Parathyroid adenoma (tissue), 2 donors: ENCODE data around the gene CASTOR2.
"Not testable (repeated sequence)": the region's sequence is repeated elsewhere in the genome, so short reads cannot be mapped to it uniquely, and the experiment has no call there.

Experiments
- H2AFZ ChIP-seq: fragments of 300-600 bp; sonication (generic); one replicate; pipeline ENCODE4 v1.7.0; 2017; ENCODE audit warnings: antibody characterized with exemption, mild to moderate bottlenecking
- H3K27ac ChIP-seq: fragments of 300-600 bp; sonication (generic); one replicate; pipeline ENCODE4 v1.7.0; 2017
- H3K27me3 ChIP-seq: fragments of 300-600 bp; sonication (generic); one replicate; pipeline ENCODE4 v1.7.0; 2017; ENCODE audit warnings: low read length; ENCODE audit not compliant: control insufficient read depth, insufficient read depth
- H3K36me3 ChIP-seq: fragments of 300-600 bp; sonication (generic); one replicate; pipeline ENCODE4 v1.7.0; 2017; ENCODE audit warnings: low read length; ENCODE audit not compliant: control insufficient read depth, insufficient read depth
- H3K4me1 ChIP-seq: fragments of 300-600 bp; sonication (generic); one replicate; pipeline ENCODE4 v1.7.0; 2017; ENCODE audit warnings: control low read depth
- H3K4me2 ChIP-seq: fragments of 300-600 bp; sonication (generic); one replicate; pipeline ENCODE4 v1.7.0; 2017; ENCODE audit warnings: low read length
- H3K4me3 ChIP-seq: fragments of 300-600 bp; sonication (generic); one replicate; pipeline ENCODE4 v1.7.0; 2017; ENCODE audit warnings: low read depth, low read length
- H3K79me2 ChIP-seq: fragments of 300-600 bp; sonication (generic); one replicate; pipeline ENCODE4 v1.7.0; 2017; ENCODE audit warnings: control low read depth
- H3K9ac ChIP-seq: fragments of 300-600 bp; sonication (generic); one replicate; pipeline ENCODE4 v1.7.0; 2017; ENCODE audit warnings: mild to moderate bottlenecking
- H3K9me3 ChIP-seq: fragments of 300-600 bp; sonication (generic); one replicate; pipeline ENCODE4 v1.7.0; 2017; ENCODE audit warnings: low read length; ENCODE audit not compliant: control insufficient read depth
- donor health status: primary hyperparathyroidism.

The CASTOR2 gene

DNA sequence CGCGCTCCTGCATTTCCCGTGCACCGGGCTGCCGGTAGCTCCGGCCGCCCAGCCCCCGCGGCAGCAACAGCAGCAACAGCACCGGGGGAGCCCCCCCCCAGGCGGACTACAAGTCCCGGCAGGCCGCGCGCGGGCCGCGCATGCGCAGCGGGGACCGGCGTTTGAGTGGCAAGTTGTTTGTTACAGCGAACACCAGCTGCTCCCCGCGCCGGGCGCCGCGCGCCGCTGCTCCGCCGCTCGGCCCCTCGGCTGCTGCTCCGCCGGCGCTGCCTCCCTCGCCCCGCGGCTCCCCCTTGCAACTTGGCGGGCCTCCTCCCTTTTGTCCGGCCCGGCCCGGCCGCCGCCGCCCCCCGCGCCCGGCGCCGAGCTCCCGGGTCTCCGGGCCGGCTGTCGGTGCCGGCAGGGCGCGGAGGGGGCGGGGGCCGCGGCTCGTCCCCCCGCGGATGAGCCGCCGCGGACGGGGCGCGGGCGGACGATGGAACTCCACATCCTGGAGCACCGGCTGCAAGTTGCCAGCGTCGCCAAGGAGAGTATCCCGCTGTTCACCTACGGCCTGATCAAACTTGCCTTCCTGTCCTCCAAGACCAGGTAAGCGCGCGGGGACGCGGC, at the start of gene CASTOR2:
Gene CASTOR2 (plus strand): TSS at position 195 of the 609 bp plus-strand sequence. CDS start 281 bp downstream, at position 476.
- H3K9ac ChIP-seq, H3K4me1 ChIP-seq, H3K27me3 ChIP-seq, H3K79me2 ChIP-seq, H3K4me3 ChIP-seq, H3K9me3 ChIP-seq, H3K4me2 ChIP-seq, H3K27ac ChIP-seq, H3K36me3 ChIP-seq: not testable (repeated sequence)
- H2AFZ ChIP-seq, result peak within 1 kb of the TSS; percentile 53

DNA sequence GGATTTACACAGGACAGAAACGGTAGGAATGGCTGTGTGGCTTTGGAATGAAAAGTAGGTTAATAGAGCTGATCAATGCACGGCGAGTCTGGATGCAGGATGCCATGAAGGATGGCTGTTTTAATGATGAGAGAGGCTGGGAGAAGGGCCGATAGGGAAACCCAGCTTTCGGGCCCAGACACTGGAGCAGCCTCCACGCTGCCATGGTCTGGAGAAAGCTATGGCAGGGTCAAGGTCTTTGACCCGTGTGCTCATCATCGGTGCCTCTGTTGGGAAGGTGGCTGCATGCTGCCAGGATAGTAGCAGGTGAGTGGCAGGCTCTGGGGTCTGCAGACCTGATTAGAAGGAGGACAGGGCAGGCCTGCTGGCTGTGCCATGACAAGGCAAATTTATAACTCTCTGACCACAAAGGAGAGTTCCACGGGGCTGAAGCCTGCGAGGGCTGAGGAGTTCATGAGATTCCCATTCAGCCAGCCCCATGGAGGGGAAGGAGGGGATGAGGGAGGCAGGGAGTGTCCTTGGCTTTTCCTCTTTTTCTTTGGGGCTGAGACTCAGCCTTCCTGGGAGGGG, 42.1 kb upstream of the CASTOR2 start:
- not testable (repeated sequence) for H3K4me2 ChIP-seq, H3K4me3 ChIP-seq, H3K9ac ChIP-seq, H3K79me2 ChIP-seq, H3K27ac ChIP-seq, H3K27me3 ChIP-seq, H3K4me1 ChIP-seq, H3K36me3 ChIP-seq, H3K9me3 ChIP-seq, H2AFZ ChIP-seq

DNA sequence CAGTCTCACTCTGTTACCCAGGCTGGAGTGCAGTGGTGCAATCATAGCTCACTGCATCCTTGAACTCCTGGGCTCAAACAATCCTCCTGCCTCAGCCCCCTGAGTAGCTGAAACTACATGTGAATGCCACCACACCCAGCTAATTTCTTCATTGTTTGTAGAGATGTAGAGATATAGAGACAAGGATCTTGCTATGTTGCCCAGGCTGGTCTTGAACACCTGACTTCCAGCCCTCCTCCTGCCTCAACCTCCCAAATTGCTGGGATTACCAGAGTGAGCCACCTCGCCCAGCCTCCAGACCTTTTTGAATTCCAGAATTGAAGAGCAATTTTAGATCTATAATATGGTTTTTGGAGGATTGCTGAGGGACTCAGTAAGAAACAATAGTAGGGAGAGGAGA, 40.9 kb upstream of the CASTOR2 start:
- not testable (repeated sequence) for H3K36me3 ChIP-seq, H3K27ac ChIP-seq, H3K79me2 ChIP-seq, H3K4me2 ChIP-seq, H2AFZ ChIP-seq, H3K4me1 ChIP-seq, H3K9ac ChIP-seq, H3K9me3 ChIP-seq, H3K4me3 ChIP-seq, H3K27me3 ChIP-seq

DNA sequence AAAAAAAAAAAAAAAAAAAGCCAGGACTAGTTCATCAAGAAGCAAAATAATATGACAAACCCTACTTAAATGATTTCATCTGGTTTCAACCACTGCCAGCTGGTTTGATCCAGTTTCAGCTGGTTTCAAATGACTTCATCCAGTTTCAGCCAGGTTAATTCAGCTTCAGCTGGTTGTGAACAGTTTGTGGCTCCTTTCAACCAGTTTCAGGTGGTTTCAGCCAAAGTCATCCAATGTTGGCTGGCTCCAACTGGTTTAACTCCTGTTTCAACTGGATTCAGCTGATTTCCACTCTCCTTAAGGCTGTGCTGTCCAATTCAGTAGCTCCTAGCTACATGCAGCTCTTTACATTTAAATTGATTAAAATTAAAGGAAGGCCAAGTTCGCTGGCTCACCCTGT, 37.5 kb upstream of the CASTOR2 start:
- H3K27ac ChIP-seq, H3K4me3 ChIP-seq, H3K27me3 ChIP-seq, H3K79me2 ChIP-seq, H3K9me3 ChIP-seq, H3K9ac ChIP-seq, H3K36me3 ChIP-seq, H3K4me1 ChIP-seq, H2AFZ ChIP-seq, H3K4me2 ChIP-seq: not testable (repeated sequence)

DNA sequence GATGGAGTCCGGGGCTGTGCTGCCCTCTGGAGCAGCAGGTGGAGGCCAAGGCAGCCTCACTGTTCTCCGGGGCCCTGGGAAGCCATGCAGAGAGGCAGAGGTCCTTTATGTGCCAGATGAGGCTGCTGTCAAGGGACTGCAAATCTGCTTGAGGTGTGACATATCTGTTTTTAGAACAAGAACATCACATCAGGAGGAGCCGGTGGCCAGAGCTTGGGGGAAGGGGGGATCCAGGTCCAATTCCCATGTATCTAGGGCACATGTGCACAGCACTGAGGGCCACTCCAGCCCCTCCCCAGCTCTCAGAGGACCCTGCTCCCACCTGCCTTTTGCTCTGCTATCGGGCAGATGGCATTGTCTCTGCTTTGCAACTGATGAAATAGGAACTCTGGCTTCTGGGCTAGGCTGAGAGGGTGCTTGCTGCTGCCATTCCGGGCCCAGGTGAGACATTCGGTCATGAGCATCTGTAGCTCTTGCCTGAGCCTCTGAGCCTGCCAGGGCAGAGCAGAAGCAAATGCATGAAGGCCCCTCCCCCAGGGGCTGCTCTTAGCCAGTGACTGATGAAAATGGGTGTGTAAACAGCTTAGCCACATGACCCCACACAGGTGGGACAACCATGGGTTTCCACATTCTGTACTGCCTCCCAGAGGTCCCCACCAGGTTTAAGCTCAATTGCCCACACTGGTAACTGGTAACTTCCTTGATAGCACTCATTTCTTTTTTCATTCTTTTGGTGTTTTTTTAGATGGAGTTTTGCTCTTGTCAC, 32.8 kb upstream of the CASTOR2 start:
- H3K4me2 ChIP-seq, H3K9ac ChIP-seq, H2AFZ ChIP-seq, H3K4me1 ChIP-seq, H3K27me3 ChIP-seq, H3K79me2 ChIP-seq, H3K4me3 ChIP-seq, H3K9me3 ChIP-seq, H3K27ac ChIP-seq, H3K36me3 ChIP-seq: not testable (repeated sequence)

DNA sequence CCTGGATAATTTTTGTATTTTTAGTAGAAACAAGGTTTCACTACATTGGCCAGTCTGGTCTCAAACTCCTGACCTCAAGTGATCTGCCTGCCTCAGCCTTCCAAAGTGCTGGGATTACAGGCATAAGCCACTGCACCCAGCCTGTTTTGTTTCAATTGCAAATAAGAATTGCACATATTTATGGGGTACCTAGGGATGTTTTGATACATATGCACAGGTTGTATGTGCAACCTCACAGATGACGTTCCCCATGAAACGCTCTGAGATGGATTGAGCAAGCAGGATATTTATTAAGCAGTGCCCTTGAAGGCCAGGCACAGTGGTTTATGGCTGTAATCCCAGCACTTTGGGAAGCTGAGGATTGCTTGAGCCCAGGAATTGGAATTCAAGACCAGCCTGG, 25.1 kb upstream of the CASTOR2 start:
- H3K36me3 ChIP-seq, H3K27ac ChIP-seq, H2AFZ ChIP-seq, H3K9me3 ChIP-seq, H3K79me2 ChIP-seq, H3K4me3 ChIP-seq, H3K9ac ChIP-seq, H3K4me1 ChIP-seq, H3K27me3 ChIP-seq, H3K4me2 ChIP-seq: not testable (repeated sequence)

GRCh38 chr7:74941302-74942069, 23.0 kb upstream of the CASTOR2 start:
- not testable (repeated sequence) for H3K4me1 ChIP-seq, H3K4me3 ChIP-seq, H2AFZ ChIP-seq, H3K9me3 ChIP-seq, H3K79me2 ChIP-seq, H3K9ac ChIP-seq, H3K27me3 ChIP-seq, H3K27ac ChIP-seq, H3K36me3 ChIP-seq, H3K4me2 ChIP-seq

DNA sequence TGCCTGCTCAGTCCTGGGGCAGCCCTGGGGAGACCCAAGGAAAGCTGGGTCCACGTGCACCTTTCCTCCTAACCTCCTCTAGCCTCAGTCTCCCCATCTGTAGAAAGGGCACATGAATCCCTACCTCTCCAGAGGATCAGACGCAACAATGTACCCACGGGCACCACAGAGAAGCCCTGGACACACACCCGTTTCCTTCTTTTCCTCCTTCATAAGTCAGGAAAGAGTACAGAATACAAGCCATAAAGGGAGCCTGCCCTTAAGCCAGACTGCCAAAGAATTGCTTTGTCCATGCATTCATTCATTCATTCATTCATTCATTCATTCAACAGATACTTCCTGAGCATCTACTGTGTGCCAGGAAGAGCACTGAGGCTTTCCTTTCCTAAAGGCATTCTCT, 20.6 kb upstream of the CASTOR2 start:
- H3K36me3 ChIP-seq, H3K27ac ChIP-seq, H3K4me1 ChIP-seq, H3K4me3 ChIP-seq, H3K27me3 ChIP-seq, H2AFZ ChIP-seq, H3K4me2 ChIP-seq, H3K9ac ChIP-seq, H3K79me2 ChIP-seq, H3K9me3 ChIP-seq: not testable (repeated sequence)

DNA sequence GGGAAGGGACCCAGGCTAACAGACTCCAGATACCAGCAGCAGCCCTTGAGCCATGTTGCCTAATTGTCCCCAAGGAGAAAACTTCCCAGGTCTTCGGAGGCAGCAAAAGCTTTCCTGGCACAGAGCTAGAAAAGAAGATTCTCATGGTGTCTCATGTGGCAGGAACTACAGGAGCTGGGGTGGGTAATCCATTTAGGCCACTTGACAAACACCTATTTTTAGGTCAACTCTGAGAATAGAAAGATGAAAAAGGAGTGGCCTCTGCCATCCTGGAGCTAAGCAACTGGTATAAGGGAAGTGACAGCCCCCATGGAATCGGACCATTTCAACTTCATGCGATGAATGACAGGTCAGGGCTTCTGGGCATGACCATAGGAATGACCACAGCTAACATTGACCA, 16.8 kb upstream of the CASTOR2 start:
- H3K4me2 ChIP-seq, H3K4me3 ChIP-seq, H3K36me3 ChIP-seq, H3K4me1 ChIP-seq, H3K9me3 ChIP-seq, H2AFZ ChIP-seq, H3K9ac ChIP-seq, H3K79me2 ChIP-seq, H3K27me3 ChIP-seq, H3K27ac ChIP-seq: not testable (repeated sequence)

DNA sequence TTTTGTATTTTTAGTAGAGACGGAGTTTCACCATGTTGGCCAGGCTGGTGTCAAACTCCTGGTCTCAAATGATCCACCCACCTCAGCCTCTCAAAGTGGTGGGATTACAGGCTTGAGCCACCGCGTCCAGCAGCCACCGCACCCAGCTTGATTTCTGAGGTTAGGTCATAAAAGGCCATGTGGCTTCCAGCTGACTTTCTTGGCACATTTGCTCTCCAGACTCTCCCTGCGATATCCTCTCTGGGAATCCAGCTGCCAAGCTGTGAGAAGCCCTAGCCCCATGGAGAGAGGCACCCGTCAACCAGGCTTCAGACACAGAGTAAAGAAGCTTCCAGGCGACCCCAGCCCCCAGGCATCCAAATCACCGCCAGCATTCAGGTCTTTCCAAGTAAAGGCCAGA, 10.7 kb upstream of the CASTOR2 start:
- H2AFZ ChIP-seq, H3K27ac ChIP-seq, H3K9ac ChIP-seq, H3K36me3 ChIP-seq, H3K4me1 ChIP-seq, H3K4me2 ChIP-seq, H3K27me3 ChIP-seq, H3K79me2 ChIP-seq, H3K9me3 ChIP-seq, H3K4me3 ChIP-seq: not testable (repeated sequence)

- H3K27ac ChIP-seq, H2AFZ ChIP-seq, H3K4me2 ChIP-seq, H3K9ac ChIP-seq, H3K27me3 ChIP-seq, H3K4me1 ChIP-seq, H3K9me3 ChIP-seq, H3K36me3 ChIP-seq, H3K79me2 ChIP-seq, H3K4me3 ChIP-seq: not testable (repeated sequence)
These were observed 6.2 kb upstream of the CASTOR2 start for GRCh38 chr7:74958328-74958727.
